HAP-1 (cell line): Measurements from ENCODE around the gene MRPL43.

Source experiments
- DNase-seq, 2 experiments: peaks; one replicate each; pipeline ENCODE4 v3.0.0-alpha.2; 2016 to 2020; ENCODE audit warnings: low spot score in 2 of 2
- H3K27me3 ChIP-seq: fragments of 250-450 bp; sonication (Bioruptor Pico); 2 replicates; pipeline ENCODE4 v1.5.1; 2020; ENCODE audit warnings: low read depth, mild to moderate bottlenecking, moderate library complexity
- H3K36me3 ChIP-seq: fragments of 250-450 bp; sonication (Bioruptor Pico); replicated peaks from 2 replicates; pipeline ENCODE4 v1.5.1; 2020; ENCODE audit warnings: mild to moderate bottlenecking
- H3K4me1 ChIP-seq: fragments of 250-450 bp; sonication (Bioruptor Pico); 2 replicates; pipeline ENCODE4 v1.5.1; 2020; ENCODE audit warnings: mild to moderate bottlenecking
- H3K4me3 ChIP-seq: fragments of 250-450 bp; sonication (Bioruptor Pico); 2 replicates; pipeline ENCODE4 v1.5.1; 2020; ENCODE audit warnings: mild to moderate bottlenecking, moderate library complexity
- H3K9me3 ChIP-seq: fragments of 250-450 bp; sonication (Bioruptor Pico); 2 replicates; pipeline ENCODE4 v1.5.1; 2020; ENCODE audit warnings: mild to moderate bottlenecking, moderate library complexity
- in situ Hi-C: fragments of 300-500 bp; cut with MboI; formaldehyde crosslinking; loops from 3 replicates; pipeline ENCODE4 v1.14.3; 2020; ENCODE audit warnings: low sequenced_read_pairs, inconsistent platforms, mixed read lengths

MRPL43 gene

DNA sequence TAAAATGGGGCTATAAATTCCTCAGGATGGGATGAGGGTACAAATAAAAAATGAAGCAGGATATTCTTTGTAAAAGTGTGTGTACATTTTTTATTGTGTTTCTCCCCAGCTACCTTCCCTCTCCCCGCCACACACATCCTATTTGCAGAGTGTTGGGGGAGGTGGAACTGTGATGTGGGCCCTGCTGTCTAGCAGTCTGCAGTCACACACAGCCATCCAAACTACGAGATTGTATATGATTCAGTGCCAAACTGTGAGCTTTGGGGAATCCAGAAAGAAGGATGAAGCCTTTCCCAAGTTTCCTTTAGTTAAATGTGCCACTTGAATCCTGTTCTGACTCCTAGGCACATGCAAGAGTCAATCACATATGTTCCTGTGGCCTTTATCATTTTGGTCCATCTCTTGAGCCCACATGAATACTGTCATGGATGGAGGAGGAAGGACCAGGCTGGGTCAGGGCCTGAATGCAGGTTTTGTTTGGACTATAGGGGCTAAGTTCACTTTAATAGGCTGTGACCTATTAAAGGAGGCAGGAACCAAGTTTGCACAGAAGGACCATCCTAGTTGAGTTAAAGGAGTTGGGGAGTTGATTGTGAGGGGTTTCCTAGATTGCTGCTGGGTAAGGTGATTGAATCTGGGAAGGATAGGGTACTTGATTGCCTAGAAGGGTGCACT lies 19.1 kb downstream of the MRPL43 start:
- no peak for DNase-seq
- in situ Hi-C loops: no loop called here
- Histone ChIP-seq H3K9me3 (no peaks in the 10 kb centered on the region), H3K36me3 (no peaks in the 10 kb centered on the region; the same call in 1 of the 2 replicates), H3K27me3 (no peaks in the 10 kb centered on the region), H3K4me3 (no peak overlapping the region), H3K4me1 (0 out of 2 replicates have a peak, but pooled peaks cover 4% of the 10 kb centered on the region)

DNA sequence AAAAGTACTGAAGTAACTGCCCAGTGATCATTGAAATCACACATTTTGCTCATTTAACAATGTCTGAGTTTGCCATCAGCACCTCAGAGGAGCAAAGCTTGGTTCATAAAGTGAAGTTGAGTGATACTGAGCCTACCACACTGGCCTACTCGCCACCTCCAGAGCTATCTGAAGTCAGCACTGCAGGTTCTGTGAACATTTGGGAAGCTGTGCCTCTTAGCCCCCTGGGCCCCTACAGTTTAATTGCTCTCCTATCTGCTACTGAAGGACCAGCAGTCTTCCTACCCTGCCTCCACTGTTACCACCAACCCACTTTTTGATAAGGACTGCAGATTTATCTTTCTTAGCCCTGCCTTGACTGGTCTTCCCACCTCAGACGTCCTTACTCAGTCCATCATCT lies 20.0 kb downstream of the MRPL43 start:
- H3K27me3 ChIP-seq: no peaks in the 10 kb centered on the region
- no peaks in the 10 kb centered on the region for H3K9me3 ChIP-seq
- peaks cover 5% of the 10 kb centered on the region for H3K36me3 ChIP-seq
- H3K4me1 ChIP-seq: 0 out of 2 replicates have a peak, but pooled peaks cover 4% of the 10 kb centered on the region
- in situ Hi-C loops: no loop called here
- no peak for DNase-seq
- H3K4me3 ChIP-seq: no peak overlapping the region

DNA sequence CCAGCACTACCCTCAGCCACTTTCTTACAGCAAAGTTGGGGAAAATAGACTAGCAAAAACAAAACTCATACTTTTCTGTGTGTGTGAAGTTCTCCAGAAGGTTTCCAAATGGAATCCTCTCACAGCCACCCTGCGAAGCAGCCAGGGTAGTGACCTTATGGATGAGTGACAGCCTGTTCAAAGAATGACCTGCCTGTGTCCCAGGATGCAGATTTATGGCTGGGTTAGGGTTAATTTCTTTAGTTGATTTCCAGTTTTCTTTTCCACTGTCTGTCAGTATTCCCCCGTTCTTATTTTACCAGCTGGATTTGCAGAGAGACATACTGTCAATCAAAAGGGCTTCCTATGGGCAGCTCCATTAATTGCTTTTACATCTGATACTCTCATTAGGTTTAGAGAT lies 20.4 kb downstream of the MRPL43 start:
- peaks cover 7% of the 10 kb centered on the region for H3K36me3 ChIP-seq
- no peaks in the 10 kb centered on the region for H3K27me3 ChIP-seq
- H3K4me3 ChIP-seq: no peak overlapping the region
- no peak for DNase-seq
- H3K9me3 ChIP-seq: no peaks in the 10 kb centered on the region
- H3K4me1 ChIP-seq: 0 out of 2 replicates have a peak, but pooled peaks cover 4% of the 10 kb centered on the region
- in situ Hi-C loops: no loop called here

DNA sequence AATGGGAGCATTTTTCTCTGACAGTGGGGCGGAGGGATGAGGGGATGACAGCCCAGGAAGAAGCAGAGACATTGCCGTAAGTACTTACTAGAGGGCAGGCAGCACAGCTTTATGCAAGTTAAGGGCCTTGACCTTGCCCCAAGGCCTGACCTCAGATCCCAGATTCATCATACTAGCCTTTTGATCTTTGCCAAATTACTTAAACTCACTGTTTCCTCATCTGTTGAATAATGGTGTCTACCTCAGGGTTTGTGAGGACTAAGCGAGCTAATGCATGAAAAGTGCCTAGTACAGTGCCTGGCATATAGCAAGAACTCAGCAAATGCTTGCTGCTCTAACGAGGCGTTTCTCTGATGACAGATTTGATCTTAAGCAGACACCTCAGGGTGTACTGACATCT lies 21.5 kb downstream of the MRPL43 start:
- Histone ChIP-seq H3K4me1 (0 out of 2 replicates have a peak, but pooled peaks cover 4% of the 10 kb centered on the region), H3K36me3 (peaks cover 11% of the 10 kb centered on the region), H3K4me3 (no peak overlapping the region), H3K27me3 (no peaks in the 10 kb centered on the region), H3K9me3 (no peaks in the 10 kb centered on the region)
- no peak for DNase-seq
- in situ Hi-C loops: no loop called here

DNA sequence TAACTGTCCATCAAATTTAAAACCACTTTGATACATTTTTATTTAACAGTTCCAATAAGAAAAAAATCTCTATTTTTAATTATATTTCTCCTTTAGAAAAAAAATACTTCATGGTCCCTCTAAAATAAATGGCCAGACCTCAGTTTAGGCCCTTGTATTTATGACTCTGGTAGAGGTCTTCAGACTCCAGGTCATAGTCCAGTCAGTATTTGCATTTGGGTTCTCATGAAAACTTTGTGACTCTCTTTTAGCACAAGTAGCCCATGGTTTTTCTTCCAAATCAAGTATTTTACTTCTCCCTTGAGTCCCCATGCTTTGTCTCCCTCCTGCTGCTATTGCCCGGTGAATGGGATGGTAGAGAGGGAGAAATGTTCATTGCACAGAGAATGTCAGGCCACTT lies 23.5 kb downstream of the MRPL43 start:
- Histone ChIP-seq H3K27me3 (no peaks in the 10 kb centered on the region), H3K9me3 (no peaks in the 10 kb centered on the region), H3K36me3 (peaks cover 25% of the 10 kb centered on the region), H3K4me3 (no peak overlapping the region), H3K4me1 (no peaks in the 10 kb centered on the region)
- in situ Hi-C loops: no loop called here
- no peak for DNase-seq

DNA sequence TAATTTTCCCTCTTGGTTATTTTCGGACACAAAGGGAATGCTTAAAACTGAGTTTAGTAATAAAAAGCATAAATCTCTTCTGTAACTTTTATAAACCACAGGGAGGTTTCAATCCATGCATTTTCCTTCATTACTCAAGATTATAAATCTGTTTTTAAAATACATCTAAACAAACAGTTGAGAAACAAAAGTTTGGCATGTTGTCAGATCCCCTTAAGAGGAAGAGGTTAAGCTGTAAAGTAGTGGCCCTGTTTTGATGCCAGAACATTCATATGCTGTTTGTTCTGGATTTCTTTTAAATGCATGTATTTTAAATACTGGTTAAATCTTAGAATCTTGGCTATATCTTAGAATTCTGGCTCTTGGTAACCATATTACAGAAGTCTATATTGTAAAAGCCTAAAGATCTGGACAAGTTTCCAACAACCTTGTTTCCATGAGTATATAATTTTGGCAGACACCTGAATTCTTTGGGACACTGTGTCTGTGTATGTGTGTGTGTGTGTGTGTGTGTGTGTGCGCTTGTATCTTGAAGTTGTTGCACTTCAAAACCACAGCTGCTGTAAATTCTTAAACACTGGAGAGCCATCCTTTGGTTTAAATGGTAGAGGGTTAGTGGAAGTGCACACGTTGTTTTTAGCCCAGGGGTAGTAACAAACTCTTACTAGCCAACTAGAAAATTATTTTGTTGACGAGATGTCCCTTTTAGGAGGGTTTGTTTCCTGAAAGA lies 24.8 kb downstream of the MRPL43 start:
- DNase-seq: no peak
- H3K36me3 ChIP-seq: peaks cover 29% of the 10 kb centered on the region
- no peaks in the 10 kb centered on the region for H3K4me1 ChIP-seq
- no peaks in the 10 kb centered on the region for H3K9me3 ChIP-seq
- no peaks in the 10 kb centered on the region for H3K27me3 ChIP-seq
- H3K4me3 ChIP-seq: no peak overlapping the region
- in situ Hi-C loops: no loop called here

DNA sequence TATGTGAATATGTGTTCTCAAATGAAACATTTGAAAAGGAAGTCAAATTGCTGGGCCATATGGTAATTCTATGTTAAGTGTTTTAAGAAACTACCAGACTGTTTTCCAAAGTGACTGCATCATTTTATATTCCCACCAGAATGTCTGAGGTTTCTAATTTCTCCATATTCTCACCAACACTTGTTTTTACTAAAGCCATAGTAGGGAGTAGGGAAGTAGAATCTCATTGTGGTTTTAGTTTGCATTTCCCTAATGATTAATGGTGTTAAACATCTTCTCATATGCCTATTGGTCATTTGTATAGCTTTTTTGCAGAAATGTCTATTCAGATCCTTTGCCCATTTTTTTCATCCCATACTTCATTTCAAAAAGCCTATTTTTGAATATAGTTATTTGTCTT lies 27.0 kb downstream of the MRPL43 start:
- H3K27me3 ChIP-seq: no peaks in the 10 kb centered on the region
- no peaks in the 10 kb centered on the region for H3K4me1 ChIP-seq
- H3K4me3 ChIP-seq: no peak overlapping the region
- DNase-seq: no peak
- in situ Hi-C loops: no loop called here
- peaks cover 34% of the 10 kb centered on the region for H3K36me3 ChIP-seq
- no peaks in the 10 kb centered on the region for H3K9me3 ChIP-seq

DNA sequence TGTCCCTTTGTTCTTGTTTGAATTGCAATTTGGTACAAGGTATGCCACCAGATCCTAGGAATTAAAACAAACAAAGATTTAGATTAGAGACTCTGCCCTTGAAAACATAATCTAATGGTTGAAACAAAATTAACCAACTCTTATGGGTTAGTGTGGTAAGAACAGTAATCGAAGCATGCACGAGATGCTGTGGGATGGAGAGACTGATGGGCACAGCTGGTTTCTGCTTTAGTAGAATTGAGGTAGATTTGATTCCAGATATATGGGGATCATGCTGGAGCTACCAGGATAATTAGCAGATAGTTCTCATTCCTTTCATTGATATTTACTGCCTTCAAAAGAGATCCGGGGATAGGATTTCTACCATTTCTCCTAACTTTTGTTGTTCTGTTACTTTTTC lies 38.4 kb downstream of the MRPL43 start:
- peaks cover 57% of the 10 kb centered on the region for H3K36me3 ChIP-seq
- in situ Hi-C loops: no loop called here
- no peak for DNase-seq

DNA sequence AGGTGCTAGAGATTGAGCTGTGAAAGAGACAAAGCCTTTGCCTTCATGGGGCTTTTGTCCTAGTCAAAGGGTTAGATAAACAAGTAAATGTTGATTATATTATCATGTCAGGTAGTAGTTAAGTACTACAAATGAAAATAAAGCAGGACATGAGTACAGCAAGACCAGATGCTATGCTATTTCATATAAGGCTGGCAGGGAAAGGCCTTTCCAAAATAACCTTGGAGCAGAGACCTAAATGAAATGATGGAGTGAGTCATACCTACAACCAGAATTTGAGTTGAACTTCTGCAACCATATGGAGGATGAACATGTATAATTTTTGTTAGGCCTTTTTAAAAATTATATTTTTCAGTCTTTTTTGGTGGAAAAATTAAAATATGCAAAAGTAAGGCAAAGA lies 41.5 kb downstream of the MRPL43 start:
- H3K4me1 ChIP-seq: no peaks in the 10 kb centered on the region; the same call in 1 of the 2 replicates
- no peak overlapping the region for H3K4me3 ChIP-seq
- H3K27me3 ChIP-seq: no peaks in the 10 kb centered on the region
- peaks cover 63% of the 10 kb centered on the region for H3K36me3 ChIP-seq
- in situ Hi-C loops: no loop called here
- no peaks in the 10 kb centered on the region for H3K9me3 ChIP-seq
- DNase-seq: no peak

More for the DNA sequence above, 38.4 kb downstream of the MRPL43 start:
- H3K27me3 ChIP-seq: no peaks in the 10 kb centered on the region
- no peaks in the 10 kb centered on the region for H3K9me3 ChIP-seq
- no peaks in the 10 kb centered on the region for H3K4me1 ChIP-seq
- H3K4me3 ChIP-seq: no peak overlapping the region

DNA sequence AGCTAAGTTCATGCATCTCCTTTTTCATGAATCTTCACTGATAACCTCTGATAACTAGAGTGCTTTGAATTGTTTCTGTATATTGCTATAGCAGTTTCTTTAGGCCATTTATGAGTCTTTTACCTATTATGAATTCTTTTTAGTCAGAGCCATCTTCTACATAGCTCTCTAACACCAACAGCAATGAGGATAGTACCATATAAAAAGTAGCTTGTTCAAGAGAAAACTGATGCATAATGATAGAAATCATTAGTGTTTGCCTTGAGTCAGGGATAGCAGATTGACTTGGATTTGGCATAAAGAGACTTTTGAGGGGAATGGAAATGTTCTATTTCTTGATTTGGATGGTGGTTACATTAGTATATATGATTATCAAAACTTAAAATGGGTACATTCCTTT lies 43.8 kb downstream of the MRPL43 start:
- Histone ChIP-seq H3K4me3 (no peak overlapping the region), H3K9me3 (no peaks in the 10 kb centered on the region), H3K4me1 (no peaks in the 10 kb centered on the region; the same call in 1 of the 2 replicates), H3K27me3 (no peaks in the 10 kb centered on the region), H3K36me3 (peaks cover 58% of the 10 kb centered on the region)
- in situ Hi-C loops: no loop called here
- DNase-seq: no peak

DNA sequence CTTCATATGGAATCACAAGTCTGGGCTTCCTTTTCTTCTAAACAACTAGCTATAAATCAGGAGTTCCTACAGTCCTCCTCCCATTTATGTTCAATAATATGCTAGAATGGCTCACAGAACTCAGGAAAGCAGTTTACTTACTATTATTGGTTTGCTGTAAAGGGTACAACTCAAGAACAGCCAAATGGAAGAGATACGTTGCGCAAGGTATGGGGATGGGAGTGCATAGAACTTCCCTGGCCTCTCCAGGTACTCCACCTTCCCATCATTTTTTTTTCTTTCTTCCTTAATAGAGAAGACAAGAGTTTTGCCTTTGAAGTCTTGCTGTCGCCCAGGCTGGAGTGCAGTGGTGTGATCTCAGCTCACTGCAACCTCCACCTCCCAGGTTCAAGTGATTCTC lies 45.1 kb downstream of the MRPL43 start:
- in situ Hi-C loops: no loop called here
- no peak overlapping the region for H3K4me3 ChIP-seq
- H3K27me3 ChIP-seq: no peaks in the 10 kb centered on the region
- H3K4me1 ChIP-seq: no peaks in the 10 kb centered on the region; the same call in 1 of the 2 replicates
- H3K36me3 ChIP-seq: peaks cover 54% of the 10 kb centered on the region
- H3K9me3 ChIP-seq: no peaks in the 10 kb centered on the region
- DNase-seq: no peak

DNA sequence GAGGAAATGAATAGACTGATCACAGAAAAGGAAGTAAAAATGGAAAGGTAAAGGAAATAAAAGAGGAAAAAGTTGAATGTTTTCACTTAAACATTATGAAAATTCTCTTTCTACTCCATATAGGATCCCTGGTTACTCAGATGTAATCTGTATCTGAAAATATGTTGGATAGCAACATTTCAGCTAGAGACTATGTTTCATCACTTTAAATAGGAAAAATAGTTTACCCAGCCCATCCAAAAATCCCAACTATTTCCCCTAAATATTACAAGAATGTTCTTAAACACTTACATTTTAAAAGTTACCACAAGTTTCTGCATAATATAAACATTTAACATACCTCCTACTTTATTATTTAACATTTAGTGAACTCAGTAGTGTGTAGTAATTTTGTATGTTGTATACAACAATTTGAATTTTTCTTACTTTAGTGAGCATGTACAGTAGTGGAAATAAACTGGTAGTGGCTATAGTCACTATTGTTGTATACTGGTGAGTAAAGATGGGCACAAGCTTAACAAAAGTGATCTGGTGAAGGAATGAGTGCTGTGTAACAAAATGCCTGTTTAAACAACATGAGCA lies 47.4 kb downstream of the MRPL43 start:
- Histone ChIP-seq H3K27me3 (no peaks in the 10 kb centered on the region), H3K4me3 (no peak overlapping the region), H3K4me1 (no peaks in the 10 kb centered on the region; the same call in 1 of the 2 replicates), H3K9me3 (no peaks in the 10 kb centered on the region), H3K36me3 (peaks cover 38% of the 10 kb centered on the region)
- no peak for DNase-seq
- in situ Hi-C loops: no loop called here
